HepG2 (cell line): Measurements from ENCODE around the gene FUOM. TPM values are rescaled to one million over a fixed set of nuclear protein-coding genes. Genes with fewer than 3 reads are reported as not detected.
A peak's percentile ranks its signal among the peaks of the same experiment; 100 is the strongest.

Experiments used
- AFF4 ChIP-seq: sonication (generic); formaldehyde crosslinking; IDR thresholded peaks from 2 replicates; pipeline ENCODE4 v1.4.0; 2020; ENCODE audit warnings: missing genetic modification reagents
- CSRNP1 ChIP-seq: sonication (generic); formaldehyde crosslinking; IDR thresholded peaks from 2 replicates; pipeline ENCODE4 v1.8.1; 2023; ENCODE audit warnings: mild to moderate bottlenecking, missing genetic modification reagents
- EED ChIP-seq: sonication (generic); formaldehyde crosslinking; IDR thresholded peaks from 2 replicates; pipeline ENCODE4 v1.5.0; 2020; ENCODE audit warnings: mild to moderate bottlenecking, missing genetic modification reagents
- JUND ChIP-seq: sonication (generic); formaldehyde crosslinking; IDR thresholded peaks from 2 replicates; pipeline ENCODE4 v1.8.0; 2022; ENCODE audit warnings: mild to moderate bottlenecking, missing genetic modification reagents
- NCOA1 ChIP-seq: sonication (generic); formaldehyde crosslinking; IDR thresholded peaks from 2 replicates; pipeline ENCODE4 v1.9.0; 2021; ENCODE audit warnings: missing genetic modification reagents
- PLRG1 ChIP-seq: fragments of 450-650 bp; conservative IDR thresholded peaks from 2 replicates; pipeline ENCODE4 v1.6.1; 2016
- TCF12 ChIP-seq, 2 experiments: fragments of 450-650 bp in 1 of 2; sonication (generic) in 1 of 2; formaldehyde crosslinking in 1 of 2; IDR thresholded peaks; 2 replicates each; pipeline versions ENCODE4 v1.6.1 to v1.8.0; 2017 to 2022; ENCODE audit warnings: antibody characterized with exemption in 1 of 2, mild to moderate bottlenecking in 1 of 2, missing genetic modification reagents in 1 of 2, moderate library complexity in 1 of 2
- ZBTB46 ChIP-seq: sonication (generic); formaldehyde crosslinking; IDR thresholded peaks from 2 replicates; pipeline ENCODE4 v1.4.0; 2020; ENCODE audit warnings: mild to moderate bottlenecking, missing genetic modification reagents, borderline replicate concordance
- ZNF263 ChIP-seq: sonication (generic); formaldehyde crosslinking; IDR thresholded peaks from 2 replicates; pipeline ENCODE4 v1.4.0; 2020; ENCODE audit warnings: missing genetic modification reagents
- ZNF30 ChIP-seq: sonication (generic); formaldehyde crosslinking; IDR thresholded peaks from 2 replicates; pipeline ENCODE4 v1.5.0; 2020; ENCODE audit warnings: mild to moderate bottlenecking, missing genetic modification reagents
- ZNF318 ChIP-seq: sonication (generic); formaldehyde crosslinking; IDR thresholded peaks from 2 replicates; pipeline ENCODE4 v1.4.0; 2020; ENCODE audit warnings: mild to moderate bottlenecking, missing genetic modification reagents
- ZNF567 ChIP-seq: sonication (generic); formaldehyde crosslinking; IDR thresholded peaks from 2 replicates; pipeline ENCODE4 v1.8.1; 2023; ENCODE audit warnings: mild to moderate bottlenecking, missing genetic modification reagents, borderline replicate concordance
- ZNF703 ChIP-seq: sonication (generic); formaldehyde crosslinking; IDR thresholded peaks from 2 replicates; pipeline ENCODE4 v1.5.1; 2020; ENCODE audit warnings: missing genetic modification reagents, mild to moderate bottlenecking, moderate library complexity, borderline replicate concordance
- polyA plus RNA-seq, 8 experiments: library from polyadenylated mRNA; depleted of rRNA in 3 of 8; stranded (reverse) in 7 of 8; unstranded in 1 of 8; fragments of >200 nt; fragmentation: Illumina TruSeq in 4 of 8; extraction: Trizol in 4 of 8; gene quantifications; 2 replicates each; pipeline versions ENCODE4 v1.2.1 to v1.2.3, GENCODE V29; 2011 to 2016; ENCODE audit warnings: low read depth in 4 of 8, missing spikeins in 1 of 8, mixed read lengths in 1 of 8; ENCODE audit not compliant: insufficient read depth in 1 of 8
- total RNA-seq, 5 experiments: library from RNA; depleted of rRNA; stranded (reverse); fragments of >200 nt; fragmentation: Illumina TruSeq; extraction: Trizol; gene quantifications; 2 replicates each; pipeline ENCODE4 v1.2.3, GENCODE V29; 2016; ENCODE audit warnings: low read depth in 1 of 5

Gene FUOM
- total and polyA plus RNA-seq, 2 of the 13 experiments (the other 11 are each of a cell fraction or from before 2014, with no cell fraction given) = 27.5 to 60.4 TPM

GRCh38 chr10:133329491-133330202 lies 28.2 kb downstream of the FUOM start (continued):
- TF ChIP-seq ZBTB46 (CRISPR knock-in tag) (no peak), TCF12 (IDR thresholded peaks at IDR 0.05) (no peak), TCF12 (CRISPR knock-in tag; IDR thresholded peaks at IDR 0.05) (no peak), NCOA1 (no peak), ZNF263 (CRISPR knock-in tag) (0 out of 2 replicates have a peak, but pooled peaks have one; percentile 26), ZNF30 (CRISPR knock-in tag) (no peak), ZNF567 (CRISPR knock-in tag) (no peak), ZNF318 (CRISPR knock-in tag) (no peak), AFF4 (no peak), EED (CRISPR knock-in tag) (no peak), PLRG1 (no peak), JUND (CRISPR knock-in tag) (no peak), ZNF703 (CRISPR knock-in tag) (no peak), CSRNP1 (CRISPR knock-in tag) (no peak)
